HG02852 (cell line): ENCODE data around the gene SYNE2.

ENCODE experiments used
- ATAC-seq: cut with Tn5 transposase; IDR thresholded peaks from one replicate; pipeline ENCODE4 v1.9.1; 2021; ENCODE audit warnings: mild to moderate bottlenecking, moderate library complexity; ENCODE audit not compliant: unreplicated experiment

Gene SYNE2

GRCh38 chr14:64235652-64236640 is 383.1 kb downstream of the SYNE2 start:
- ATAC-seq, result peak; percentile 74

GRCh38 chr14:64238049-64238448 is 385.2 kb downstream of the SYNE2 start:
- ATAC-seq, result no peak

GRCh38 chr14:64238631-64239030 is 385.8 kb downstream of the SYNE2 start:
- ATAC-seq, result no peak

- no peak for ATAC-seq
Observed at GRCh38 chr14:64244279-64244678, 391.5 kb downstream of the SYNE2 start.

GRCh38 chr14:64245491-64245890 is 392.7 kb downstream of the SYNE2 start:
- no peak for ATAC-seq

- no peak for ATAC-seq
Observed at GRCh38 chr14:64246688-64247087, 393.9 kb downstream of the SYNE2 start.

GRCh38 chr14:64247195-64247594 is 394.4 kb downstream of the SYNE2 start:
- ATAC-seq, result no peak

- no peak for ATAC-seq
Observed at GRCh38 chr14:64248689-64249088, 395.9 kb downstream of the SYNE2 start.

GRCh38 chr14:64249363-64249762 is 396.6 kb downstream of the SYNE2 start:
- ATAC-seq, result no peak

GRCh38 chr14:64253672-64254071 is 400.9 kb downstream of the SYNE2 start:
- no peak for ATAC-seq

GRCh38 chr14:64255756-64256155 is 403.0 kb downstream of the SYNE2 start:
- no peak for ATAC-seq

GRCh38 chr14:64260418-64260817 is 407.6 kb downstream of the SYNE2 start:
- ATAC-seq, result no peak

- no peak for ATAC-seq
Observed at GRCh38 chr14:64265222-64265621, 412.4 kb downstream of the SYNE2 start.

GRCh38 chr14:64266239-64266638 is 413.4 kb downstream of the SYNE2 start:
- no peak for ATAC-seq

GRCh38 chr14:64272019-64272418 is 419.2 kb downstream of the SYNE2 start:
- no peak for ATAC-seq
